Trophoblast cell (in vitro differentiated cells and primary cell): ENCODE data around the gene SS18L1.

ENCODE experiments used
- DNase-seq, 2 donors: peaks; one replicate each; pipeline ENCODE4 v3.0.0-alpha.2; 2016
- H2AFZ ChIP-seq: 2 replicates; pipeline ENCODE4 v1.6.1; 2013; ENCODE audit warnings: low read length, moderate library complexity, mild to moderate bottlenecking; ENCODE audit not compliant: insufficient read depth, poor library complexity
- H2AK5ac ChIP-seq: 2 replicates; pipeline ENCODE4 v1.6.1; 2013; ENCODE audit warnings: mild to moderate bottlenecking, low read length
- H2BK120ac ChIP-seq: 2 replicates; pipeline ENCODE4 v1.6.1; 2013; ENCODE audit warnings: low read length, mild to moderate bottlenecking, moderate library complexity; ENCODE audit not compliant: insufficient read depth, poor library complexity
- H2BK12ac ChIP-seq: 2 replicates; pipeline ENCODE4 v1.6.1; 2013; ENCODE audit warnings: mild to moderate bottlenecking, low read length, moderate library complexity
- H2BK5ac ChIP-seq: 2 replicates; pipeline ENCODE4 v1.6.1; 2013; ENCODE audit warnings: low read length, low read depth, moderate library complexity, mild to moderate bottlenecking; ENCODE audit not compliant: poor library complexity
- H3K14ac ChIP-seq: 2 replicates; pipeline ENCODE4 v1.6.1; 2013; ENCODE audit warnings: mild to moderate bottlenecking, low read length
- H3K18ac ChIP-seq: 2 replicates; pipeline ENCODE4 v1.6.1; 2013; ENCODE audit warnings: mild to moderate bottlenecking, low read length
- H3K23ac ChIP-seq: 2 replicates; pipeline ENCODE4 v1.6.1; 2013; ENCODE audit warnings: low read length
- H3K27ac ChIP-seq: 2 replicates; pipeline ENCODE4 v1.5.1; 2013; ENCODE audit warnings: low read depth, mild to moderate bottlenecking, inconsistent platforms, low read length, moderate library complexity
- H3K27me3 ChIP-seq: 2 replicates; pipeline ENCODE4 v1.6.1; 2013; ENCODE audit warnings: inconsistent platforms, mild to moderate bottlenecking, low read length, moderate library complexity; ENCODE audit not compliant: insufficient read depth
- H3K36me3 ChIP-seq, 2 experiments: 1 replicate in 1 of 2; 2 replicates in 1 of 2; pipeline ENCODE4 v1.6.1; 2013; ENCODE audit warnings: low read length in 2 of 2, mild to moderate bottlenecking in 2 of 2, moderate library complexity in 1 of 2; ENCODE audit not compliant: insufficient read depth in 2 of 2, control insufficient read depth in 1 of 2
- H3K4ac ChIP-seq: 2 replicates; pipeline ENCODE4 v1.6.1; 2013; ENCODE audit warnings: low read depth, mild to moderate bottlenecking, low read length, moderate library complexity
- H3K4me1 ChIP-seq, 2 experiments: 1 replicate in 1 of 2; 2 replicates in 1 of 2; pipeline ENCODE4 v1.6.1; 2013; ENCODE audit warnings: low read length in 2 of 2, mild to moderate bottlenecking in 2 of 2, moderate library complexity in 1 of 2; ENCODE audit not compliant: insufficient read depth in 2 of 2, control insufficient read depth in 1 of 2
- H3K4me2 ChIP-seq: 2 replicates; pipeline ENCODE4 v1.6.1; 2013; ENCODE audit warnings: inconsistent platforms, mild to moderate bottlenecking, low read length, moderate library complexity
- H3K4me3 ChIP-seq: 2 replicates; pipeline ENCODE4 v1.5.1; 2013; ENCODE audit warnings: mild to moderate bottlenecking, low read depth, low read length, inconsistent platforms
- H3K79me1 ChIP-seq: one replicate; pipeline ENCODE4 v1.6.1; 2013; ENCODE audit warnings: low read length
- H3K79me2 ChIP-seq: 2 replicates; pipeline ENCODE4 v1.6.1; 2013; ENCODE audit warnings: low read length, mild to moderate bottlenecking; ENCODE audit not compliant: control insufficient read depth, insufficient read depth, poor library complexity
- H3K9ac ChIP-seq: 2 replicates; pipeline ENCODE4 v1.6.1; 2013; ENCODE audit warnings: mild to moderate bottlenecking, low read length
- H3K9me3 ChIP-seq: 2 replicates; pipeline ENCODE4 v1.6.1; 2013; ENCODE audit warnings: low read depth, mild to moderate bottlenecking, control low read depth, inconsistent platforms, low read length; ENCODE audit not compliant: insufficient read depth
- H4K12ac ChIP-seq: 2 replicates; pipeline ENCODE4 v1.6.1; 2013; ENCODE audit warnings: low read depth, mild to moderate bottlenecking, low read length, moderate library complexity
- H4K8ac ChIP-seq: 2 replicates; pipeline ENCODE4 v1.6.1; 2013; ENCODE audit warnings: low read depth, mild to moderate bottlenecking, low read length, moderate library complexity
- H4K91ac ChIP-seq: one replicate; pipeline ENCODE4 v1.6.1; 2013; ENCODE audit warnings: low read depth, mild to moderate bottlenecking, low read length, moderate library complexity
- WGBS: extraction: QIAGEN DNeasy Blood & Tissue Kit; methylation state at CpG from one replicate; pipeline ENCODE4 v1.1.7; 2013; ENCODE audit warnings: missing lambda C conversion rate; ENCODE audit not compliant: insufficient read length, insufficient coverage; ENCODE audit errors: extremely low coverage; 5-methylcytosine and 5-hydroxymethylcytosine counted together

SS18L1 gene

GRCh38 chr20:62217913-62218773 lies 74.6 kb downstream of the SS18L1 start:
- no peak overlapping the region for H3K18ac ChIP-seq
- no peaks in the 10 kb centered on the region for H3K79me1 ChIP-seq
- no peak overlapping the region for H2BK120ac ChIP-seq
- H2BK12ac ChIP-seq, result no peak overlapping the region
- no peak overlapping the region for H3K27ac ChIP-seq
- no peak overlapping the region for H3K4me2 ChIP-seq
- H3K4me3 ChIP-seq, result no peak overlapping the region
- no peak for DNase-seq
- no peak overlapping the region for H2AFZ ChIP-seq
- no peaks in the 10 kb centered on the region for H3K79me2 ChIP-seq
- H2BK5ac ChIP-seq, result no peak overlapping the region
- H3K23ac ChIP-seq, result no peak overlapping the region
- peaks cover 4 to 6% of the 10 kb centered on the region in 2 experiments for H3K4me1 ChIP-seq
- no peak overlapping the region for H3K4ac ChIP-seq
- H2AK5ac ChIP-seq, result no peak overlapping the region
- H3K27me3 ChIP-seq, result peaks cover 49% of the 10 kb centered on the region
- H4K8ac ChIP-seq, result no peak overlapping the region
- H3K9ac ChIP-seq, result no peak overlapping the region
- no CpG with 5 or more reads among the region's 38 CpGs for WGBS
- H3K36me3 ChIP-seq, result no peaks in the 10 kb centered on the region
- no peak overlapping the region for H4K12ac ChIP-seq
- peaks cover 2% of the 10 kb centered on the region for H3K9me3 ChIP-seq
- H3K14ac ChIP-seq, result no peak overlapping the region
- no peak overlapping the region for H4K91ac ChIP-seq

DNA sequence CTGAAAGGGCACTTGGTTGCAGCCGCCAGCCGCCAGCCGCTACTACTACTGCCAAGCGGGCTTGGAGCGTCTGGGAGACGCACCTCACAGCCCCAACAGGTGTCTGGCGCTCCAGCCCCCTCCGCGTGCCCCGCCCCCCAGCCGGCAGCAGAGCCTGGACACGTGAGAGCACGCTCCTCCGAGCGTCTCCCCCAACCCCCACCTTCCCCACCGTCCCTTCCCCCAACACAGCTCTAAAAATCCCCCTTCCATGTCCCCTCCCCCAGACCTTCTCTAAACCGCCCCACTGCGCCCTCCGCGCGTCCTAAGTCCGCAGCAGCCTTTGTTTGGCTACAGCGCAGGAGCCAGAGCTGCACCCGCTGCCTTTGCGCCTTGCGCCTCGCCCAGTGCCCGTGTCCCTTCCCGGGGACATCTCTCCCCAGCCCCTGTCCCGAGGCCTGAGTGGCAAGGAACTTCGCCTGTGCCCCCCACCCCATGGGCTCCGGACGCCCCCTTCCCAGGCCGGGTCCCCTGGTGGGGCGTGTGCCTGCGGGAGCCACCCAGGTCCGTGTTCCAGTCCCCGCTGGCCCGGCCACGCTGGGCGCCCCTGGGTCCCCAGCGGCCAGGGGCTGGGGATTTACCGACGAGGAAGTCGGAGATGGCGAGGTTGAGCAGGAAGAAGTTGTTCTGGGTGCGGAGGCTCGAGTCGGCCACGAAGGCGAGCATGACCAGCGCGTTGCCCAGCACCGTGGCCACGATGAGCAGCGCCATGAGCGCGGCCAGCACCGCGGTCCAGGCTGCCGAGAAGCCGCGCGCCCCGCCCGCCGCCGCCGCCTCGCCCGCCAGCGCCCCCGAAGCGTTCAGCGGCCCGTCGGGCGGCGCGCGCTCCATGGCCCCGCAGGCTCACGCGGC lies 75.8 kb downstream of the SS18L1 start:
- Histone ChIP-seq H2BK5ac (no peak overlapping the region), H3K79me2 (no peaks in the 10 kb centered on the region), H3K79me1 (no peaks in the 10 kb centered on the region), H3K4me2 (peak overlapping the region; percentile 66), H3K27me3 (peaks cover 49% of the 10 kb centered on the region), H4K8ac (no peak overlapping the region), H2BK120ac (no peak overlapping the region), H3K14ac (no peak overlapping the region), H3K9me3 (peaks cover 2% of the 10 kb centered on the region), H3K4ac (no peak overlapping the region), H3K4me1 (peaks cover 4 to 6% of the 10 kb centered on the region in 2 experiments), H3K9ac (no peak overlapping the region), H2BK12ac (no peak overlapping the region), H3K36me3 (no peaks in the 10 kb centered on the region), H3K27ac (no peak overlapping the region), H4K12ac (no peak overlapping the region), H2AFZ (no peak overlapping the region), H3K4me3 (peak overlapping the region; percentile 14), H3K18ac (no peak overlapping the region), H4K91ac (no peak overlapping the region), H2AK5ac (no peak overlapping the region), H3K23ac (no peak overlapping the region)
- WGBS, result no CpG with 5 or more reads among the region's 84 CpGs
- DNase-seq, result peak in 1 of 2 donors; percentile 12

GRCh38 chr20:62219992-62220665 lies 76.6 kb downstream of the SS18L1 start, which contains the start of gene HRH3:
TSS of gene HRH3 (minus strand) at chr20:62220278. CDS start at chr20:62219970, 308 bp downstream.
- no peak within 1 kb of the TSS for H2BK12ac ChIP-seq
- H3K36me3 ChIP-seq, result no peaks in the 10 kb centered on the region
- no peak within 1 kb of the TSS for H3K4ac ChIP-seq
- H3K79me2 ChIP-seq, result no peaks in the 10 kb centered on the region
- H3K27ac ChIP-seq, result no peak within 1 kb of the TSS
- H4K91ac ChIP-seq, result no peak within 1 kb of the TSS
- H3K4me1 ChIP-seq, result peaks cover 4 to 6% of the 10 kb centered on the region in 2 experiments
- no peak within 1 kb of the TSS for H2BK5ac ChIP-seq
- H3K4me3 ChIP-seq, result no peak within 1 kb of the TSS
- peak in 1 of 2 donors; percentile 41 for DNase-seq
- H3K79me1 ChIP-seq, result no peaks in the 10 kb centered on the region
- H3K27me3 ChIP-seq, result peaks cover 49% of the 10 kb centered on the region
- no peak within 1 kb of the TSS for H3K14ac ChIP-seq
- H3K9ac ChIP-seq, result no peak within 1 kb of the TSS
- H2AFZ ChIP-seq, result no peak within 1 kb of the TSS
- WGBS, result no CpG with 5 or more reads among the region's 84 CpGs
- H3K9me3 ChIP-seq, result peaks cover 5% of the 10 kb centered on the region
- H3K18ac ChIP-seq, result no peak within 1 kb of the TSS
- H4K8ac ChIP-seq, result no peak within 1 kb of the TSS
- no peak within 1 kb of the TSS for H4K12ac ChIP-seq
- peak within 1 kb of the TSS; percentile 66 for H3K4me2 ChIP-seq
- no peak within 1 kb of the TSS for H2AK5ac ChIP-seq
- no peak within 1 kb of the TSS for H2BK120ac ChIP-seq
- H3K23ac ChIP-seq, result no peak within 1 kb of the TSS
